Testis (tissue), 3 donors: ENCODE results near the gene MOCS2. TPM values are rescaled to one million over a fixed set of nuclear protein-coding genes. Genes with fewer than 3 reads are reported as not detected.

Source experiments
- DNase-seq: peaks from one replicate; pipeline ENCODE4 v3.0.0-alpha.2; 2019
- H3K27ac ChIP-seq, 2 donors: fragments of 200-600 bp; sonication (generic); one replicate each; pipeline ENCODE4 v1.5.1; 2019
- H3K27me3 ChIP-seq: fragments of 200-600 bp; sonication (generic); one replicate; pipeline ENCODE4 v1.5.1; 2019
- H3K36me3 ChIP-seq: fragments of 200-600 bp; sonication (generic); one replicate; pipeline ENCODE4 v1.5.1; 2017; ENCODE audit warnings: low read depth; ENCODE audit errors: missing control alignments
- H3K4me1 ChIP-seq: fragments of 200-600 bp; sonication (generic); one replicate; pipeline ENCODE4 v1.5.1; 2019
- H3K4me3 ChIP-seq, 2 donors: fragments of 200-600 bp; sonication (generic); one replicate each; pipeline ENCODE4 v1.5.1; 2017 to 2019
- H3K9me3 ChIP-seq: fragments of 200-600 bp; sonication (generic); one replicate; pipeline ENCODE4 v1.5.1; 2017
- POLR2A ChIP-seq: fragments of 450-650 bp; IDR thresholded peaks from one replicate; pipeline ENCODE4 v1.6.1; 2017; ENCODE audit warnings: antibody characterized with exemption, mild to moderate bottlenecking, moderate library complexity
- WGBS, 2 donors: methylation state at CpG; one replicate each; pipeline ENCODE4 v1.1.5; 2018; 5-methylcytosine and 5-hydroxymethylcytosine counted together
- intact Hi-C: fragments of 100-400 bp; cut with DNase I; formaldehyde crosslinking; loops from one replicate; pipeline ENCODE4 v1.15.1; 2023; ENCODE audit warnings: low total_unique reads
- polyA plus RNA-seq: library from polyadenylated mRNA; stranded (reverse); fragments of 350-450 nt; fragmentation: Illumina TruSeq; extraction: RNeasy Lipid Tissue Mini Kit (QIAGEN cat#74804); gene quantifications from one replicate; pipeline ENCODE4 v1.2.3, GENCODE V29; 2014; ENCODE audit warnings: low read depth, low replicate concordance; ENCODE audit not compliant: insufficient read depth
- total RNA-seq, 2 donors: library from RNA; depleted of rRNA; stranded (reverse); fragments of >200 nt; gene quantifications; one replicate each; pipeline ENCODE4 v1.2.3, GENCODE V29; 2016
- TF ChIP-seq, protein P1 (sequence below), 3 experiments: fragments of 450-650 bp in 2 of 3; fragments of 200-600 bp in 1 of 3; sonication (generic) in 1 of 3; IDR thresholded peaks; one replicate each; pipeline ENCODE4 v1.5.1; 2016 to 2019; ENCODE audit warnings: antibody characterized with exemption in 3 of 3, mild to moderate bottlenecking in 2 of 3, moderate library complexity in 1 of 3

Gene MOCS2
- total and polyA plus RNA-seq, 3 donors from 2014 or later = 39.6 to 46.1 (median 45.6) TPM

DNA sequence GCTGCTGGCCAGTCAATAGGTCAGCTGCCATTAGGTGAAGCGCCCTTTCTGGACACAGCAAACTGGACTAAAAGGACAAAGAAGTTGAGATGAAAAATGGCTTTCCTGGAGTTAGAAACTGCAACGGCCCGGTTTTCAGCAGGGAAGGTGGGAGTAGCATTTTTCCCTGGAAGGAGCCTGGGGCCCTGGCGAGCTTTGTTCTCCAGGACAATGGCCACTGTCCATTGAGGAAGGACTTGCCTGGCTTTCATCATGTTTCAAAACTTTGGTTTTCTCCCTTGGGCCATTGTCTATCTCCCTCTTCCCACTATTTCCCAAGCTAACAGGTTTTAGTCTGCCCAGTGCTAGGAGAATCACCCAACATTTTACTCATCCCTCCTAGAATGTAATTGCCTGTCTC lies 56.2 kb downstream of the MOCS2 start:
- TF ChIP-seq, protein P1, sequence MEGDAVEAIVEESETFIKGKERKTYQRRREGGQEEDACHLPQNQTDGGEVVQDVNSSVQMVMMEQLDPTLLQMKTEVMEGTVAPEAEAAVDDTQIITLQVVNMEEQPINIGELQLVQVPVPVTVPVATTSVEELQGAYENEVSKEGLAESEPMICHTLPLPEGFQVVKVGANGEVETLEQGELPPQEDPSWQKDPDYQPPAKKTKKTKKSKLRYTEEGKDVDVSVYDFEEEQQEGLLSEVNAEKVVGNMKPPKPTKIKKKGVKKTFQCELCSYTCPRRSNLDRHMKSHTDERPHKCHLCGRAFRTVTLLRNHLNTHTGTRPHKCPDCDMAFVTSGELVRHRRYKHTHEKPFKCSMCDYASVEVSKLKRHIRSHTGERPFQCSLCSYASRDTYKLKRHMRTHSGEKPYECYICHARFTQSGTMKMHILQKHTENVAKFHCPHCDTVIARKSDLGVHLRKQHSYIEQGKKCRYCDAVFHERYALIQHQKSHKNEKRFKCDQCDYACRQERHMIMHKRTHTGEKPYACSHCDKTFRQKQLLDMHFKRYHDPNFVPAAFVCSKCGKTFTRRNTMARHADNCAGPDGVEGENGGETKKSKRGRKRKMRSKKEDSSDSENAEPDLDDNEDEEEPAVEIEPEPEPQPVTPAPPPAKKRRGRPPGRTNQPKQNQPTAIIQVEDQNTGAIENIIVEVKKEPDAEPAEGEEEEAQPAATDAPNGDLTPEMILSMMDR (IDR thresholded peaks at IDR 0.05) = no peak
- no peak for DNase-seq
- no peak overlapping the region for H3K4me3 ChIP-seq
- H3K4me1 ChIP-seq = no peaks in the 10 kb centered on the region
- H3K27me3 ChIP-seq = no peaks in the 10 kb centered on the region
- intact Hi-C loops = no loop called here
- no peaks in the 10 kb centered on the region for H3K36me3 ChIP-seq
- 77 to 80% methylated on average over 4 of the region's 4 CpGs for WGBS, 2 donors
- no peak overlapping the region for H3K27ac ChIP-seq
- no peaks in the 10 kb centered on the region for H3K9me3 ChIP-seq

DNA sequence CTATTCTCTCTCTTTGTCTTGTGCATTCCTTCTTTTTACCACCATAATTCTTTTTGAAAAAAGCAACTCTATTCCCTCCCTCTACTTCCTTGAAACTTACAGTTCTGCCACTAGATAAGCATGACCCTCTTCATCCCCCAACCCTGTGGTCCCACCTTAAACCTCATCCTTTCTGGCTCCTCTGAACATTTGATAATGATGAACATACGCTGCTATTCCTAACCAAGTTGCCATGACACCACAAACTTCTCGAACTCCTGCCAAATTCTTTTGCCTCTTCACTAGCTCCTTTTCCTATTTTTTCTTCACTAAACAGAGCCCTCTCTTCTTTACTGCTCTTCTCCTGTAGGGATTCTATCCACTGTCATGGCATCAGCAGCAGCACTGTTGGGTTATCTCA lies 57.1 kb downstream of the MOCS2 start:
- H3K27ac ChIP-seq = no peak overlapping the region
- no peak for DNase-seq
- WGBS, 2 donors = 79 to 89% methylated on average over 2 of the region's 2 CpGs
- no peaks in the 10 kb centered on the region for H3K4me1 ChIP-seq
- no peaks in the 10 kb centered on the region for H3K27me3 ChIP-seq
- no peak overlapping the region for H3K4me3 ChIP-seq
- TF ChIP-seq POLR2A = no peak
- TF ChIP-seq, protein P1 (IDR thresholded peaks at IDR 0.05) = no peak
- no peaks in the 10 kb centered on the region for H3K36me3 ChIP-seq
- H3K9me3 ChIP-seq = no peaks in the 10 kb centered on the region
- intact Hi-C loops = no loop called here

DNA sequence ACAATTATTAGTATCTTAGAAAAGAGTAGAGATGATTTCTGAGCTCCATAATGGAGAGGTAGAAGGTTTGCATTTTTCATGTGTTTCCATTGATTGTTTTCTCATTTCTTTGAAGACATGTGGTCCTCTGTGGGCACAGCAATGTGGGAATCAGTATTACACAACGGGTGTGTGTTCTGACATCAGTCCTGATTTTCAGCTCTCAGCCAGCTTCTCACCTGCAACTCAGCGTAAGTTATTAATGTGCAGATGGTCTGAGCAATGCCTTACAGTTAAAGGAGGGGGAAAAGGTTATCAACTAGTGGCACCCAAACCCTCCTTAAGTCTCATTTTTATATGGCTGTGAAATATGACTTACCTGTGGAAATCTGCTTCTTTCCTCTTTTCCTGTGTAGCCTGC lies 61.3 kb downstream of the MOCS2 start:
- no peak overlapping the region for H3K27ac ChIP-seq
- H3K4me3 ChIP-seq = no peak overlapping the region
- intact Hi-C loops = no loop called here
- WGBS, 2 donors = 94 to 96% methylated on average over 2 of the region's 2 CpGs
- no peak for TF ChIP-seq POLR2A
- TF ChIP-seq, protein P1 (IDR thresholded peaks at IDR 0.05) = no peak
- no peak for DNase-seq
- no peaks in the 10 kb centered on the region for H3K9me3 ChIP-seq
- no peaks in the 10 kb centered on the region for H3K4me1 ChIP-seq
- no peaks in the 10 kb centered on the region for H3K27me3 ChIP-seq
- no peaks in the 10 kb centered on the region for H3K36me3 ChIP-seq

Other genes with a start within 250 kb of the MOCS2 start
- 1 to 10 TPM; 1.0 to 1.7 TPM for gene ITGA2, start 120.4 kb downstream of the MOCS2 start, total RNA-seq
- gene ITGA2, start 120.4 kb downstream of the MOCS2 start, polyA plus RNA-seq = 0.90 TPM